Astrocyte of the cerebellum (primary cell): ENCODE data around the gene NOVA2.

Experiments used
- DNase-seq: peaks from one replicate; pipeline ENCODE4 v3.0.0-alpha.2; 2011; ENCODE audit warnings: low read depth
- H3K4me3 ChIP-seq: 2 replicates; pipeline ENCODE4 v1.5.1; 2011; ENCODE audit warnings: mild to moderate bottlenecking, low read depth, low read length, moderate library complexity
- in situ Hi-C: cut with HindIII; loops from 2 replicates; pipeline ENCODE4 v1.10.0; 2017; ENCODE audit warnings: low sequenced_read_pairs
- TF ChIP-seq, protein P1 (sequence below): IDR thresholded peaks from 2 replicates; pipeline ENCODE4 v1.5.1; 2012; ENCODE audit warnings: low read length, low read depth, moderate library complexity, mild to moderate bottlenecking; ENCODE audit errors: missing control alignments

Gene NOVA2

DNA sequence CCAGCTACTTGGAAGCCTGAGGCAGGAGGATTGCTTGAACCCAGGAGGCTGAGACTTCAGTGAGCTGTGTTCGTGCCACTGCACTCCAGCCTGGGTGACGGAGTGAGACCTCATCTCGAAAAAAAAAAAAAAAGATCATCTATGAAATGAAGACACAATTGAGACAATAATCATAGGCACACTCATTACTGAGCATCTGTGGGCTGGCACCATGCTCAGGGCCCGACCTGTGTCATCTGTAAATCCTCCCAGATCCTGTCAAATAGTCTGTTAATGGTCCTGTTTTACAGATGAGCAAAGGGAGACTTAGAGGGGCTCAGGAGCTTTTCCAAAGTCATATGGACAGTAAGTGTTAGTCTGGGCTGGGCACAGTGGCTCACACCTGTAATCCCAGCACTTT lies 54.9 kb downstream of the NOVA2 start:
- no peak overlapping the region for H3K4me3 ChIP-seq
- TF ChIP-seq, protein P1, sequence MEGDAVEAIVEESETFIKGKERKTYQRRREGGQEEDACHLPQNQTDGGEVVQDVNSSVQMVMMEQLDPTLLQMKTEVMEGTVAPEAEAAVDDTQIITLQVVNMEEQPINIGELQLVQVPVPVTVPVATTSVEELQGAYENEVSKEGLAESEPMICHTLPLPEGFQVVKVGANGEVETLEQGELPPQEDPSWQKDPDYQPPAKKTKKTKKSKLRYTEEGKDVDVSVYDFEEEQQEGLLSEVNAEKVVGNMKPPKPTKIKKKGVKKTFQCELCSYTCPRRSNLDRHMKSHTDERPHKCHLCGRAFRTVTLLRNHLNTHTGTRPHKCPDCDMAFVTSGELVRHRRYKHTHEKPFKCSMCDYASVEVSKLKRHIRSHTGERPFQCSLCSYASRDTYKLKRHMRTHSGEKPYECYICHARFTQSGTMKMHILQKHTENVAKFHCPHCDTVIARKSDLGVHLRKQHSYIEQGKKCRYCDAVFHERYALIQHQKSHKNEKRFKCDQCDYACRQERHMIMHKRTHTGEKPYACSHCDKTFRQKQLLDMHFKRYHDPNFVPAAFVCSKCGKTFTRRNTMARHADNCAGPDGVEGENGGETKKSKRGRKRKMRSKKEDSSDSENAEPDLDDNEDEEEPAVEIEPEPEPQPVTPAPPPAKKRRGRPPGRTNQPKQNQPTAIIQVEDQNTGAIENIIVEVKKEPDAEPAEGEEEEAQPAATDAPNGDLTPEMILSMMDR: no peak
- DNase-seq: no peak
- in situ Hi-C loops: no loop called here

DNA sequence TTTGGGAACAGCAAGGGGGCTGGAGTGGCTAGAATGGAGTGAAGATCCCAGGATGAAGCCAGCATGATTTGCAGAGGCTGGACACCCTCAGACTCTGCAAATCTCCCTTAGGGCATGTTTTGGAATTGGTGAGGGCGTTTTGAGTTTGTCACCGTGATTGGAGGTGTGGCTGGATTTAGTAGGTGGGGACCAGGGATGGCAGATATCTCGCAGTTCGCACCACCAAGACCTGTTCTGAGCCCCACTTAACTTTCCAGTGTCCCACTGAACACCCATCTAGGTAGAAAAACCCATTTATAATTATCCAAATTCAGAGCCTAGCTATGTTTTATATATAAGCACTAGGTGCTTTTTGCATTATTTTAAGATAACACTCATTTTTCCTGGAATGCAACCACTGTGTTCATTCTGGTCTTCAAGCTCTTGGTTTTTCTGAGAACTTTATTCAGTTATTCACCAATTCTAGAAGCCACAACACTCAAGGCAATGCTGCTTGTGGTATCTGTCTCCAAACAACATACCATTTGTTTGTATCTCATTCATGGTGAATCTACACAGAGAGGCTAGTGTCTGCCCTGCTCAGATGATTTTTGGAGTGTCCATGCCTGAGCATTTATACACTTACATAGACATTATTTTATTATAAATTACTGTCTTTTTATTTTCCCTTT lies 56.1 kb downstream of the NOVA2 start:
- DNase-seq: no peak
- in situ Hi-C loops: no loop called here
- H3K4me3 ChIP-seq: no peak overlapping the region
- TF ChIP-seq, protein P1: no peak

DNA sequence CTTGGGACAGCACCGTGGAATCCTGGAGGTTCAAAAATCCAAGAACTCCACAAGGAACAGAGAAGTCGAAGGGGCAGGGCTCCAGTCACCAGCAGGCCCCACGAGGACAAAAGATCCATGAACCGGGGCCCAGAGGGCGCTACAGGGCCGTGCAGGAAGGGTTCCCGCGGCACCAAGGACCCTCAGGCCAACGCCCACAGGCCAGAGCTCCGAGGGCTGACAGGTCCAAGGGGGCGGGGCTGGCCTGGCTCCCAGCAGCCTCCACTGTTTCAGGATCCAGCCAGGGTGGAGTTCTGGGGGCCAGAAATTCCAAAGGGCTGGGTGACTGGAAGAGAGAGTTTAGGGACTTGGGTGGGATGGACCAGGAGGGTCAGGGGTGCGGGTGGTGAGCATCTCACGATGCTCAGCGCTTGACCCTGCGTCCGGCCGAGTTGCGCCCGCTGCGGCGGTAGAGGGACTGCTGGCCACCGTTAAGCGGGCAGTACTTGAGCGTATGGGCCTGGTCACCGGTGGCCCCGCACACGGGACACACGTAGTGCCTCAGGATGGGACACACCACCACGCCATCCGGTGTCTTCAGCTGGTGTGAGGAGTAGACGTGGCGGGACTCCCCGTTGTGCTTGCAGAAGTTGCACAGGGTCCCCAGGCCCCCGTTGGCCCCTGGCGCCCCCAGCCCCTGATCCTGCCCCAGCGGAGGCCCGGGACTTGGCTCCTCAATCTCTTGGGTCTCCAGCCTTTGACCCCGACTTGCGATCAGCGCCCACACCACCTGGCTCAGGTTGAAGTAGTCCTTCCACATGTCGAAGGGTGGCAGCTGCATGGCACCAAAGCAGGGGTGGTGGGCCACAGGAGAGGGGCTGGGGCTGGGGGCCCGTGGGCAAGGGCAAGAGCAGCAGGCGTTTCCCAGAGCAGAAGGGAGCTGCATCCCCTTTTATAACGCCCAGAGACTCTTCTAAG lies 59.5 kb downstream of the NOVA2 start, which contains the start of gene NANOS2:
NANOS2 (minus strand) TSS at position 905 of the 957 bp plus-strand sequence; CDS start at position 820, 85 bp downstream.
- TF ChIP-seq, protein P1: no peak
- no peak within 1 kb of the TSS for H3K4me3 ChIP-seq
- in situ Hi-C loops: no loop called here
- no peak for DNase-seq

DNA sequence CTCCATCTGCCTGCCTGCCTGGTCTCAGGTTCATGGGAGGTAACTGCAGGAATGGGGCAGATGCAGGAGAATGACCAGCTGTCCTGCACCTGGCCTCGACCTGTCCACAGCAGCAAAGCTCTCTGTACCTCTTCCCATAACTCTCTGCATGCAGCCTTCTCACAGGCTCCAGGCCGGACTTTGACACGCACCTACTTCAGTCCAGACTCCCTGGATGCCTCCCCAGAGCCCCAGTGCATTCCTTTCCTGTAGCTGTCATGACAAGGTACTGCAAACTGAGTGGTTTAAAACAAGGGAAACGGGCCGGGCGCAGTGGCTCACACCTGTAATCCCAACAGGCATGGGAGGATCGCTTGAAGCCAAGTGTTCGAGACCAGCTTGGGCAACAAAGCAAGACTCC lies 62.4 kb downstream of the NOVA2 start:
- in situ Hi-C loops: no loop called here
- no peak for DNase-seq
- no peak overlapping the region for H3K4me3 ChIP-seq
- TF ChIP-seq, protein P1: no peak

DNA sequence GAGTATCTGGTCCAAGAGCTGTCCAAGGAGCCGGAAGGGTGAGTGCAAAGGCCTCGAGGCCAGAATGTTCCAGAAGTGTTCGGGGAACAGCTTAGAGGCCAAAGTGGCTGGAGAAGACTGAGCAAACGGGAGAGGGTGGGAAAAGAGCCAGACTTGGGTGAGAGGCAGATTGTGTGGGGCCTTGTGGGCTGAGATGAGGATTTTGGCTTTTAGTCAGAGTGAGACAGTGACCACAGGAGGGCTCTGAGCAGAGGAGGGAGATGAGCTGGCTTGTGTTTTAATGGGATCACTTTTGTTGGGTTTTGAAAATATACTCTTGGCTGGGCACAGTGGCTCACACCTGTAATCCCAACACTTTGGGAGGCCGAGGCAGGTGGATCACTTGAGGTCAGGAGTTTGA lies 64.7 kb downstream of the NOVA2 start:
- H3K4me3 ChIP-seq: no peak overlapping the region
- TF ChIP-seq, protein P1: no peak
- DNase-seq: no peak
- in situ Hi-C loops: no loop called here

DNA sequence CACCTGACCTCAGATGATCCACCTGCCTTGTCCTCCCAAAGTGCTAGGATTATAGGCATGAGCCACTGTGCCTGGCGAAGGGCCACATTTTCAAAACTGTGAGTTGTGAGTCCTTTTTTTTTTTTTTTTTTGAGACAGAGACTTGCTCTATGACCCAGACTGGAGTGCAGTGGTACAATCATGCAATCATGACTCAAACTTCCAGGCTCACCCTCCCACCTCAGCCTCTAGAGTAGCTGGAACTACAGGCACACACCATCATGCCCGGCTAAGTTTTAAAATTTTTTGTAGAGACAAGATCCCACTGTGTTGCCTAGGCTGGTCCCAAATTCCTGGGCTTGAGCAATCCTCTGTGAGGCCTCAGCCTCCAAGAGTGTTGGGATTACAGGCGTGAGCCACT lies 67.4 kb downstream of the NOVA2 start:
- no peak for DNase-seq
- TF ChIP-seq, protein P1: no peak
- in situ Hi-C loops: no loop called here
- H3K4me3 ChIP-seq: no peak overlapping the region
